Measurements from ENCODE around the gene CNTNAP4.

The CNTNAP4 gene

DNA sequence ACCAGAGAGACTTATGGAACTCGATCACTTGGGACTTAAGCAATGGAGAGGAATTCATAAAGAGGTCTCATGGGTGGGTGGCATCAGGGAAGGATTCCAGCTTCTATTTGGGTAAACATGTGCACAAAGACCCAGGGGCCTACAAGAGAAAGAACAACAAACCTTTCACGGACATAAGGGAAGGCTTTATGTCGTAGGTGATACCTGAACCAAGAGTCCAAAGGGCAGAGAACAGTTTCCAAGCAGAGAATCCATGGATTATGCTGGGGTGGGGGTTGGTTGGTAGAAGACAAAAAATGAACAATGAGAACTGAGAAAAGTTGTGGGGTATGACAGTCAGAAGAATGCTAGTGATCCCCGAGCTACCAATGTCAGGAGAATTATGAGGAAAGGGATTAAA lies 119.8 kb downstream of the CNTNAP4 start:
- DNase-seq (ENCODE audit: low read depth in 2 of 2): no peak

DNA sequence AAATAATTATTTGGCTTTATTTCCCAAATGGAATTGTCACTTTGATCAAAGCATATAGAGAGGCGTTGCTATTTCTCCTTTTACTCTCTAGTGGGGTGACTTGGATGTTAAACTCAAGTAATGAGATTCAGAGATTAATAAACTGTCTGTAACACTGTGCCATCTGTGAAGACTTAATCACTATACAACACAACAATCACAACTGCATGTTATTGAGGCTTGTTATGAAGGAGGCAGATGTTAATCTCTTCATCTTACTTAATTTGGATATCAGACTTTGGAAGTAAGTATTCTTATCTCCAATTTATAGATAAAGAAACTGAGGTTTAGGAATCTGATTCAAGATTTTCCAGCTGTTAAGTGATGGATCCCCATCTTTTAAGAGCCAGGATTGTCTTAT lies 132.5 kb downstream of the CNTNAP4 start:
- no peak for DNase-seq (ENCODE audit: low read depth in 2 of 2)

- no peak for DNase-seq (ENCODE audit: low read depth in 2 of 2)
Measured at GRCh38 chr16:76421571-76421970, 144.4 kb downstream of the CNTNAP4 start.

DNA sequence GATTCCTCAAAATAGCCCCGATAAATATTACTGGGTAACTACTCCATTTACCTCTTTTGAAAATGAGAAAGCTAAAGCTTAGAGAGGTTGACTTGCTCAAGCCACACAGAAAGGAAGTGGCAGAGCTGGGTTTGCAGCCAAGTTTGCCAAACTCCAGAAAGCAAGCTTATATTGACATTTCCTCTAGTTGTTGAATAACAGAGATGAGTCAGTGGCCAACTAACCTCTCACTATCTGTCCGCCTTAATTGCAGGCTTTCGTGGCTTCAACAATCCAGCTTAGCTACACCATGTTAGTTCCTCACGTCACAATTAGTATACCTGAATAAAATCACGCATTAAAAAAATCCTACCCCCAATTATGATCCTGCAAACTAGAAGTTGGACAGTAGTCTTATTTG lies 151.7 kb downstream of the CNTNAP4 start:
- no peak for DNase-seq (ENCODE audit: low read depth in 2 of 2)

DNA sequence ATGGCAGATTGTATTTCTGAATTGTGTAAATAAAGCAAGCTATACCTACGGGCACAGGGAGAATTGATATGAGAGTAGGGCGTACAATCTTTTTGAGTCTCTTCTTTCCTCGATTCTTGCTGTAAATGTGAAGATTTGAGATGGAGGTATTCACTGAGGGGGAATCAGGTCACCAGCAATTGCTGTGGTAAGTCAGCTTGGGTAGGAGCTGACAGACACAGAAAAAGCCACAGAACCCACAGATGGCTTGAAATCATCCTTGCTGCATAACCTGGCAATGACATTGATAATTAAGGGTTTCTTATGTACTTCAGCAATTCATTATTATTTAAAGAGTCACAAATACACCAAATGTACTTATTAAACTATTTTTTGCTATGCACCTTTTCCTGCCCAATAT lies 164.2 kb downstream of the CNTNAP4 start:
- no peak for DNase-seq (ENCODE audit: low read depth in 2 of 2)

DNA sequence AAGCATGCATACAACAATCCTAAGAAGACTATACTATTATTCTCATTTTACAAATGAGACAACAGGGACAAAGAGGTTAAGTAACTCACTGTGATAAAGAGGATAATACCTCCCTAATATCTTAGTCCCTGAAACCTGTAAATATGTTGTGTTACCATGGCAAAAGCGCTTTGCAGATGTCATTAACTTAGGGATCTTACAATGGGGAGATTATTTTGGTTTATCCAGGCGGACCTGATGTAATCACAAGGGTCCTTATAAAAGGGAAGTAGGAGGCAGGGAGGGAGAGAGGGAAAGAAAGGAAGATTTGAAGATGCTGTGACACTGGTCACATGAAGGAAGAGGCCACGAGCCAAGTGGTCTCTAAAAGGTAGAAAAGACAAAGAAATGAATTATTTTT lies 164.7 kb downstream of the CNTNAP4 start:
- DNase-seq (ENCODE audit: low read depth in 2 of 2): no peak

- DNase-seq (ENCODE audit: low read depth in 2 of 2): no peak
Measured at GRCh38 chr16:76443973-76444372, 166.8 kb downstream of the CNTNAP4 start.

- DNase-seq (ENCODE audit: low read depth in 2 of 2): no peak
Measured at GRCh38 chr16:76444832-76445231, 167.6 kb downstream of the CNTNAP4 start.

- DNase-seq (ENCODE audit: low read depth in 2 of 2): no peak
Measured at GRCh38 chr16:76445815-76446214, 168.6 kb downstream of the CNTNAP4 start.

DNA sequence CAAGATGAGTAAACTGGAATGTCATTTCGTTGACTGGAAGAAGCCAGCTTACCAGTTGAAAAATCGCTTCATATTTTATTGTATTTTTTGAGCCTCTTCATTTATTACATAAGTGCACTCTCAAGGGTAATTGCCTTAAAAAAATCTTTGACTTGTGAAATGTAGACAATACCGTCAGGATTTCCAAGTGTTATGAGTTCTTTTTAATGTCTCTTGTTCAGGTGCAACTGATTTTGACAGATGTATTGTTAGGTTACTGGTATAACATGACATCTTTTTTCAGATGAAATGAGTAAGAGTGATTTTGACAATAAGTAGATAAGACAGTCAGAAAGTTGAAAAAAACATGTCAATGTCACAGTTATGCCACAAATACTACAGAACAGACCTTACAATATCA lies 169.1 kb downstream of the CNTNAP4 start:
- no peak for DNase-seq (ENCODE audit: low read depth in 2 of 2)

DNA sequence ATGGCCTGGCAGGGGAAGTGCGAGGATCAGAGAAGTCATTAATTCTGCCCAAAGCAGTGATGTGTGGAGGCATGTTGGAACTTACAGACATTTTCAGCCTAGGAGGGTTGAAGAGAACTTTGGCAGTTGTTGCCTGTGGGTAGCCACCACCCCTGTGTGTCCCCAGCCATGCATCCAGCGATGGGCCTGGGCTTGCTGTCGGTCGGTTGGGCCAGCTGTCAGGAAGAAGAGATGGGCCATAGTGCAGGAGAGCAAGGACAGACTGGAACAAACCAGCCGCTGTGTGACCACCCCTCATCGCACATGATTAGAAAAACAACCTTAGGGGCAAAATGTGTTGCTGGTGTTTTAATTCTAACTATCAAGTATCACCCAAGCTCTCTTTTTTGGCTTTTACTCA lies 173.7 kb downstream of the CNTNAP4 start:
- DNase-seq (ENCODE audit: low read depth in 2 of 2): no peak

DNA sequence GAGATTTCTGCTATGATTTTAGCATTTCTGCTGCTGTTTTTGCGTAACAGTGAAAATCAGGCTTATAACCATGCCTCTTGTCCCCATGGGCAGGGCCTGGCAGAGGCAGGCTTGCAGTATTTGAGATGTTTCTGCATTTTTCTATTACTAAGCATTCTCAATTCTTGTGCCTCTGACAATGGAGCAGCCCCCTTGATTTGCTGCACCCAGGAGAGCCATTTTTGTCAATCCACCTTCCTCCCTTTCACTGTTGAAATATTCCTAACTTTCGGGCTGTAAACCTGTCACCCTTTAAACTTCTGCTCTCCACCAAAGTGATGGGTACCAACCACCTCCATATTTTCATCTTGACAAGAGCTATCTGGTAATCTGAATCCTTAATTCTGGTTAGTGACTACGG lies 178.1 kb downstream of the CNTNAP4 start:
- DNase-seq (ENCODE audit: low read depth in 2 of 2): no peak

GRCh38 chr16:76456016-76456415 lies 178.8 kb downstream of the CNTNAP4 start:
- DNase-seq (ENCODE audit: low read depth in 2 of 2): no peak

- DNase-seq (ENCODE audit: low read depth in 2 of 2): no peak
Measured at GRCh38 chr16:76459111-76459510, 181.9 kb downstream of the CNTNAP4 start.

GRCh38 chr16:76461836-76462235 lies 184.6 kb downstream of the CNTNAP4 start:
- DNase-seq (ENCODE audit: low read depth in 2 of 2): no peak

- no peak for DNase-seq (ENCODE audit: low read depth in 2 of 2)
Measured at GRCh38 chr16:76464955-76465620, 187.9 kb downstream of the CNTNAP4 start.

GRCh38 chr16:76466871-76467270 lies 189.7 kb downstream of the CNTNAP4 start:
- DNase-seq (ENCODE audit: low read depth in 2 of 2): no peak

GRCh38 chr16:76474048-76474447 lies 196.8 kb downstream of the CNTNAP4 start:
- DNase-seq (ENCODE audit: low read depth in 2 of 2): no peak

DNA sequence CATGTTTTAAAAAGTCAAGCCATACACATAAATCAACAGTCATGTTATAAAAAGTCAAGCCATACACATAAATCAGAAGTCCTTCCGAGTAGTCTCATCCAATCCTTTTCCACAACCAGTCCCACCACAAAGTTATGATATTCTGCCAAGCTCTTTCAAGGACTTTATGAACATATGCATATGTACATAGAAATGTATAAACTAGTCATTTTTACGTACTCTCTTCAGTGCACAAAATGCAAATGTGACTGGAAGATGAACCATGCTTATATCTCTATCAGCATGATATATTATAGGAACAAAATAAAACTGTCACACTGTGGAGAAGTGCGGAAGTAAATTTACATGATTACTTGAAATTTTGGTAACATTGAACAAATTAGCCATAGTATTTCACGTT lies 200.9 kb downstream of the CNTNAP4 start:
- no peak for DNase-seq (ENCODE audit: low read depth in 2 of 2)

DNA sequence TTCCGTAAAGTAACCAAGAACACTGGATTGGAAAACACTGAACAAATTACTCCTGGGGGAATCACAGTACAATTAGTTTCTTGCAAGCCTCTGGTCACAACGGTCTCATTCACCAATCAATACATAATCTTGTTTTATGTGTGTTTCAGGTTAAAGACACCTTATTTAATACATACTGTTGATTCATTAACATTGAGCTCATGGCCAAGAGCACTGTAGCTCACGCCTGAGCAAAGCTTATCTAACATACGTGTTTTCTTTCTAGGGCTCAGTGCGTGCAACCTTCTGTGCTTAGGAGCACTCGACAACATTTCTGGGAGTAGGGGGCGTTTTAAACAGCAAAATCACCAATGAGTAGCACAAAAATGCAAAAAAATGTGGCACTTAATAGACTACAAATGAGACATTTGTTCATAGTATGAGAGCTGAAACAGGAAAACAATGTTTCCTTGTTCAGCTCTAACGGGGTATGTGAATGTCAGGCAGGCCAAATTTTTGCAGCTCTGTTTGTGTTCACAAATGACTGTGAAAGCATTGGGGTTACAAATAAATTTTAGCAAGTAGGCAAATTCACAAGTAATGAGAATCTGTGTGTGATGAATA lies 206.2 kb downstream of the CNTNAP4 start:
- no peak for DNase-seq (ENCODE audit: low read depth in 2 of 2)

- DNase-seq (ENCODE audit: low read depth in 2 of 2): no peak
Measured at GRCh38 chr16:76484020-76484419, 206.8 kb downstream of the CNTNAP4 start.

DNA sequence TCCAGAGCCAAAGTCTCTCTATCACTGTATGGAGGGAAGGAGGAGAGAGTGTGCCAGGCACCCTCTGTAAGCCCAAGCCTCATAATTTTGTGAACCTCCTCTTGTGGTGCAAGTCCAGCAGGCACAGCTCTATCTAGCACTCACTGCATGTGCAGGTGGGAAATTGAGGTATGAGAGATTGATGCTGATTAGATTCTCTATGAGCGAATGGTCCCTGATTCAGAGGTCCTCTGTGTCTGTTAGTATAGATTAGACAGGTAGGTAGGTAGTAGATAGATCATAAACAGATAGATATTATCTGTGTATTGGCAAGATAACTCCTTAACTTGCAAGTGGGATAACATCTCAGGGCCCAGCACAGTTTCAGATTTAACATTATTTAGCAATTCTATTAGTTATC lies 209.5 kb downstream of the CNTNAP4 start:
- DNase-seq (ENCODE audit: low read depth in 2 of 2): no peak

DNA sequence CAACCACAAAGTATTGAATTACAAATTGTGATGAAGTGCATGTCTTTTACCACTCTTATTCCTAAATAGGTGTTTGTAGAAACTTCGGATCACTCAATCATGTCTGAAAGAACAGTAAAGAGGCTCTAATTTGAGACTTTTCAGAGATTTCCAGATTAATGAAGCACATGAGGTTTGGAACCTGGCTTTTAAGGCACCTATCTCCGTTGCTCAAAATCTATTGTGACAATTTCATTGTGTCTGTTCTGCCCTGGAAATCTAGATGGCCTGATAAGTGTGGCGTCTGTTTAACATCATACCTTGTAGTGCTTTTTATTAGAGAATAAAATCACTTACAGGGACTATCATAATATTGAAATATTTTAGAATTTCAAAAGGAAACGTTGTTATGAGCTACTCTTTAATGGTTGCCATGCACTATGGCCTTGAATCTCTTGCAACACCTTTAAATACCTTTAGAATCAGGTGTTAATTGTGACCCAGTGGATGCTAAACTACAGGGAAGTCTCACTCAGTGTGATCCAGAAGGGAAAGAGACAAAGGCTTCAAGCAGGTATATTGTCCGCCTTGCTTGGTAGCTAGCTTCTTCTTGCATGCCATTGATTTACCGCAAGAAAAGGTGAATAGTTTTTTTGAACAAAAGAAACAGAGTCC lies 210.3 kb downstream of the CNTNAP4 start:
- DNase-seq (ENCODE audit: low read depth in 2 of 2): no peak

GRCh38 chr16:76488065-76488417 lies 210.8 kb downstream of the CNTNAP4 start:
- DNase-seq (ENCODE audit: low read depth in 2 of 2): no peak

Measured in stimulated activated CD8-positive, alpha-beta memory T cell treated with anti-CD3 and anti-CD28 coated beads, Interleukin-7, amount 100 ng/mL, for 1 hour (primary cell).